ENCODE data around the gene CAMK2N2.

DNA sequence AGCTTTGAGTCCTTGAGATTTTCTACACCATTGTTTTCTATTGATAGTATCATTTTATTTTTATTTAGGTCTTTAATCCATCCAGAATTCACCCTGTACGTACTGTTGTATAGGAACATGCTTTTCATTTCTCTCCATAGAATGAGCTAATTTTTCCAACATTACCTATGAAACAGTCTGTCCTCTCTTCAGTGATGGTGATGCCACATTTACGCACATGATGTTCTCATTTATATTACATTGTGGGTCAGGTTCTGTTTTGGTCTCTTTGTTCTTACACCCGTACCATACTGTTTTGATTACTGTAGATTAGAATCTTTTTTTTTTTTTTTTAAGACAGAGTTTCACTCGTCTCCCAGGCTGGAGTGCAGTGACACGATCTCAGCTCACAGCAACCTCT lies 49.6 kb downstream of the CAMK2N2 start:
- TF ChIP-seq, protein P1, sequence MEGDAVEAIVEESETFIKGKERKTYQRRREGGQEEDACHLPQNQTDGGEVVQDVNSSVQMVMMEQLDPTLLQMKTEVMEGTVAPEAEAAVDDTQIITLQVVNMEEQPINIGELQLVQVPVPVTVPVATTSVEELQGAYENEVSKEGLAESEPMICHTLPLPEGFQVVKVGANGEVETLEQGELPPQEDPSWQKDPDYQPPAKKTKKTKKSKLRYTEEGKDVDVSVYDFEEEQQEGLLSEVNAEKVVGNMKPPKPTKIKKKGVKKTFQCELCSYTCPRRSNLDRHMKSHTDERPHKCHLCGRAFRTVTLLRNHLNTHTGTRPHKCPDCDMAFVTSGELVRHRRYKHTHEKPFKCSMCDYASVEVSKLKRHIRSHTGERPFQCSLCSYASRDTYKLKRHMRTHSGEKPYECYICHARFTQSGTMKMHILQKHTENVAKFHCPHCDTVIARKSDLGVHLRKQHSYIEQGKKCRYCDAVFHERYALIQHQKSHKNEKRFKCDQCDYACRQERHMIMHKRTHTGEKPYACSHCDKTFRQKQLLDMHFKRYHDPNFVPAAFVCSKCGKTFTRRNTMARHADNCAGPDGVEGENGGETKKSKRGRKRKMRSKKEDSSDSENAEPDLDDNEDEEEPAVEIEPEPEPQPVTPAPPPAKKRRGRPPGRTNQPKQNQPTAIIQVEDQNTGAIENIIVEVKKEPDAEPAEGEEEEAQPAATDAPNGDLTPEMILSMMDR (IDR thresholded peaks at IDR 0.05; ENCODE audit: low read length): no peak
- TF ChIP-seq EZH2 (IDR thresholded peaks at IDR 0.05; ENCODE audit: borderline replicate concordance, low read length): no peak

All from OCI-LY1 (cell line).